ENCODE results near the gene WDR75.

DNA sequence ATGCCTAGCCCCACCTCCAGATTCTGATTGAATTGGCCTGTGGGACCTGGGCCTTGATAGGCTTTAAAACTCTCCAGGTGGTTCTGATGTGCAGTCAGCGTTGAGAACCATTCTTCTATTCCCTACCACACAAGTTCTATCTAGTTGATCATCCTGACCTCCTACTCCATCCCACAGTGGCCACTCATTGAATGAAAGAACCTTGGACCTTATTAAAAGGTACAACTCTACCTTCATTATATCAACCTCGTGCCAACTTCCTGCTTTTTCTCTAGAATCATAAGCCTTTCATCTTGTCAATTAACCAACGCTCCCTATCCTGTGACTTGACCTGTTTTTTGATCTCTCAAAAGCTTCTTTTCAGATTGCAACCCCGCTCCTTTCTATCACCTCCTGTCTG lies 83.5 kb downstream of the WDR75 start:
- TF ChIP-seq ZNF274 (IDR thresholded peaks at IDR 0.05; ENCODE audit: low read depth, low read length), result no peak
- TF ChIP-seq SUZ12 (IDR thresholded peaks at IDR 0.05; ENCODE audit: extremely low read depth, insufficient read depth, insufficient read length), result no peak
